Measurements from ENCODE around the gene DNAH8.

DNAH8 gene

GRCh38 chr6:39018103-39018502, 303.0 kb downstream of the DNAH8 start:
- DNase-seq (ENCODE audit: low spot score): no peak

- no peak for DNase-seq (ENCODE audit: low spot score)
Measured at GRCh38 chr6:39020136-39020535, 305.0 kb downstream of the DNAH8 start.

GRCh38 chr6:39021041-39021440, 305.9 kb downstream of the DNAH8 start:
- no peak for DNase-seq (ENCODE audit: low spot score)

DNA sequence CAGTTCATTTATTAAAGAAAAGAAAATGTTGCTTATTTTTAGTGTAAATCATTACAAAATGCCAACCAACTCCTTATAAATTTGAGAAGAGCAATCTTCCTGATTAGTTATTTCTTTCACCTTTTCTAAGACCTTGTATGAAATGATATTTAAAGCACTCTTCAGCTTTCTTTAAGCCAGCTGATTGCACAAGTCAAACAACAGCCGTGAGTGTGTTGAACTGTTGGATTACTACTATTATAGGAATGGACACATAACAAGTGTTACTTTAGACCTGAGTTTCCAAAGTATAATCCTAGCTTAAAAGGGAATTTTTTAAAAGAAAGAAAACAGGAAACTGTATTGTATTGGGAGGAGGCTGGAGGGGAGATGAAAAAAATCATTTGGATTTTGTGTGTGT, 306.7 kb downstream of the DNAH8 start:
- DNase-seq (ENCODE audit: low spot score): no peak

GRCh38 chr6:39026175-39026574, 311.1 kb downstream of the DNAH8 start:
- DNase-seq (ENCODE audit: low spot score): no peak

- DNase-seq (ENCODE audit: low spot score): no peak
Measured at GRCh38 chr6:39029156-39030011, 314.3 kb downstream of the DNAH8 start.

GRCh38 chr6:39035681-39036080, 320.6 kb downstream of the DNAH8 start:
- DNase-seq (ENCODE audit: low spot score): no peak

DNA sequence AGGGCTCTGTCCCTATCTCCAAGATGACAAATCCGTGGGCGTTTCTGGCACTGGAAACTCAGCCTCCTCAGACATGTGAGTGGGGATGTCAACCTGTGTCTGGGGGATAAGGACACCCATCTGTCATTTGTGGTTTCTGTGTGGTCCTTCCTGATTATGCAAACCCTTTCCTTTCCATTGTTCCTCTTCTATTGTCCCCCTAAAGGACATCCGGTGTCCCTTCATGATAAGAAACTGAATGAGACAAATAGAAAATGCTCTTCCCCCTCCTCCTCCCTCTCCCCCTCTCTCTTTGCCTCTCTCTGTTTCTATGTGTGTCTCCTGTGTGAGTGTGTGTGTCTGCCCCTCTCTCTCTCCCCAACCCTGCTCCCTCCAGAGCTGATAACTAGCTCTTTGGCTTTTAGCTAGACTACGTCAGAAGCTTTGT, 322.0 kb downstream of the DNAH8 start:
- DNase-seq (ENCODE audit: low spot score): no peak

DNA sequence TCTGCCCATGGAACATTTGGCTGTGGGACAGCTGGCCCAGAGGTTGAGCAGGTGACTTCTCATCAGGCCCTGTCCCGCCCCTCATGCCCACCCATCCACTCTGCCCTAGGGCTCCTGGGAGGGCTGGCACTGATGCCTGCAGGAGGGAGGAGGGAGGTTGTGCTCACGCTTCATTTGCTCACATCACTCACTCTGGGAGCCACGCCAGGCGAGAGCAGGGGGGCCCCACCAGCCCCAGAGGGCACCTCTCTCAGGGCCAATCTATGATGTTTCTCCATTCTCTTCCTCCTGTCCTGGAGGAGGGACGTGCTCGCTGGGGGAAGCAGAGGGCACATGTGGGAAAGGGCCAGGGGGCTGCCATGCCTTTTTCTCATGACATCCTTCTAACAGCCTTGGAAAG, 322.6 kb downstream of the DNAH8 start:
- DNase-seq (ENCODE audit: low spot score): no peak

DNA sequence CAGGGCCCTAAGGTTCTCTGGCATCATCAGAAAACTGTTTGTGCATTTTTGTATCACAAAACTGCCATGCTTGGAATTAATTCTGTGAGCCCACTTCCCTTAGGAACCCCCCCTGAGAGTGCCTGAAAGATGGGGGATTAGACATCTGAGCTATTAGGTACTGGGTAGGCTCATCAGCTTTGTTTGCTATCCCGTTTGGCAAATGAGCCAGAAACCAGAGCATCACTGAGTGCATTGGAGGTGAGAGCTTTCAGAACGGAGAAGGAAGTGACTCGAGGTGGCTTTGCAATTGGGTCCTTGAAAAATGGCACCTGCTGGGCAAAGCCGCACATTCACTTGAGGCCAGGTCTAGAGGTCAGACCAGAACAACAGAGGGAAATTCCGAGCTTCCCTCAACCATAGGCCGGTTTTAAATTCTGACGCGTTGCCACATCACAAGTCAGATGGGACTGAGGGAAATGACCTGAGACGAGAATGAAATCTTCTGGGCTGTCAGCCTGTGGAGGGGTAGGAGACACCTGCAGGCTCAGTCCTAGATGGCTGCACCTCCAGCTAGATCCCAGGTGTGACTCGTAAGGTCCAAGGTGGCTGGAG, 325.1 kb downstream of the DNAH8 start:
- DNase-seq (ENCODE audit: low spot score): no peak

DNA sequence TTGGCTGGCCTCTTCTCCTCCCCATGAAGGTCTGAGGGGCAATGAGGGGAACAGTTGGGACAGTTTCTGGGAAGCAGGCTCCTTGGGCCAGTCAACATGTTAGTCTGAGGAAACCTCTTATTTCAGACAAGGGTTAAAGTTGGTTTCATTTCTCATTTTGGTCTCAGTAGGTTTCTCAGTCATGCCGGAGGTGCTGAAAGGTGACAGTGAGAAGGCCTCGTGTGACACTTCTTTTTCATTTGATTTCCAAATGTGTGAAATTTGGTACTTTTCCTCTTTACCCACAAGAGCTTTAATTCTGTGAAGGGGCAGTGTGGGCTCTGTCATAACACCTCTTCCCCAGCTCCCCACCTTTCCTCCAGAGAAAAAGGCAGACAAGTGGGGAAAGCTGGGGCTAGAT, 326.0 kb downstream of the DNAH8 start:
- no peak for DNase-seq (ENCODE audit: low spot score)

DNA sequence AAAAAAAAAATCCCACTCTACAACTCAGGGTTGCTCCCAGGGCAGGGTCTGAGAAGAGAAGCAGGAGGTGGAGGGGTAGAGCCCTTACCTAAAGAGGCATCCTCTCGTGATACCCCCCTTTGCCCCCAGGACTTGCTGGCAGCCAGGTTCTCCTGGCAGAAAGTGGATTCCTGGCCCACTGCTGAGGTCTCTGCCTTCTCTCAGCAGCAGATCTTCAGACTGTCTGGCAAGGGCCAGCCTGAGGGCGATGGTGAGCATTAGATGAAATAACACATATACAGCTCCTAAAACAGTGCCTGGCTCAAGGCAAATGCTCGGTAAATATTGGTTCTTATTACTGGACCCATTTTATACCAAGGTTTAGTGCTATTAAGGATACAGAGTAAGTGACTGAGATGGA, 328.7 kb downstream of the DNAH8 start:
- DNase-seq (ENCODE audit: low spot score): no peak

DNA sequence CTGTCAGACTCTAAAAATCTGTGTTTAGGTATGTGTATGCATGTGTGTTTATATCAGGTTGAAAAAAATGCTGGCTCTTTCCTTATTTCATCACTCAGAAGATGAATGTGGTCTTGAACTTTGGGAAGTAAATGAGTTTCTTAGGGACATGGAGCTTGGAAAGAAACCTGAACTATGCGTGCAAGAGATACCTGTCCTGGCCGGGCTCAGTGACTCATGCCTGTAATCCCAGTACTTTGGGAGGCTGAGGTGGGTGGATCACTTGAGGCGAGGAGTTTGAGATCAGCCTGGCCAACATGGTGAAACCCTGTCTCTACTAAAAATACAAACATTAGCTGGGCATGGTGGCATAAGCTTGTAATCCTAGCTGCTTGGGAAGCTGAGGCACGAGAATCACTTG, 329.1 kb downstream of the DNAH8 start:
- DNase-seq (ENCODE audit: low spot score): no peak

DNA sequence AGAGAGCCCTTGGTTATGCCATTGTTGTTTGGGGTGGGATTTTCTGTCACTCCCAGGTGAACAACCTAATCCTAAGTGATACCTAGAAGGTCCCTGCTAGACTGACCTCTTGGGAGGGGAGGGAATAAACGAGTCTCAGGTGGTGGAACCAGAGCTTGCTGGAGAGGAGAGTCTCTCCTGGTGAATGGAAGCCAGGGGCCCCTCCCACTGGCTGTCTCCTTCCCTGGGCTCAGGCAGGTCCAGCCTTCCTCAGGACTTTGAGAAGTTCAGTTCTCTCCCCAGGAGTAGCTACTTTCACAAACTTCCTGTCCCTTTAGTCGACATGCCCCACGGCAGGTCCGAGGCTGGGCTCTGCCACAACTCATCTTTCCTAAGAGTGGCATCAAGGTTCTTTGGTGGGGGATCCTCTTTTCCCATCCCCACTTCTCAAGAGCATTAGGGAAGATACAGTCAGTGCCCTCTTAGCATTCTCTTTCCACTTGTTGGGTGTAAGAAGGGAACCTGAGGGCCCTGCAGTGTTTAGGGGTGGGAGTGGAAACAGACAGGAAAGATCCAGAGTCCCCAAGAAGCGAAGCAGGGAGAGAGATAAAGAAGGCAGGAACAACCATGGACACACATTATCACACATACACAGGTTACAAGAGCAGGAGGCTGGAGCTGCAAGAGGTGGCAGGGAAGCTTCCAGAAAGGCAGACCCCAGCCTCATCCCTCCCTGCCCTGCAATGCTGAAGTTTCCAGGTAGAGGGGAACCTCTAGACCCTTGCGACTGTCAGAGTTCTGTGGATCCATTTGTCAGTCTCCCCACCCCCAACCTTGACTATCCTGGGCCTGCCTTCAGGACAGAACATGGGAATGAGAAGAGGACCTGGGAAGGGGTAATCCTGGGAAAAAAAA, 332.6 kb downstream of the DNAH8 start:
- DNase-seq (ENCODE audit: low spot score): no peak

GRCh38 chr6:39048481-39049399, 333.6 kb downstream of the DNAH8 start, which contains the start of gene GLP1R:
GLP1R (plus strand) TSS chr6:39048781; CDS start chr6:39048841, 60 bp downstream.
- no peak for DNase-seq (ENCODE audit: low spot score)

GRCh38 chr6:39049575-39050283, 334.6 kb downstream of the DNAH8 start:
- DNase-seq (ENCODE audit: low spot score): no peak

DNA sequence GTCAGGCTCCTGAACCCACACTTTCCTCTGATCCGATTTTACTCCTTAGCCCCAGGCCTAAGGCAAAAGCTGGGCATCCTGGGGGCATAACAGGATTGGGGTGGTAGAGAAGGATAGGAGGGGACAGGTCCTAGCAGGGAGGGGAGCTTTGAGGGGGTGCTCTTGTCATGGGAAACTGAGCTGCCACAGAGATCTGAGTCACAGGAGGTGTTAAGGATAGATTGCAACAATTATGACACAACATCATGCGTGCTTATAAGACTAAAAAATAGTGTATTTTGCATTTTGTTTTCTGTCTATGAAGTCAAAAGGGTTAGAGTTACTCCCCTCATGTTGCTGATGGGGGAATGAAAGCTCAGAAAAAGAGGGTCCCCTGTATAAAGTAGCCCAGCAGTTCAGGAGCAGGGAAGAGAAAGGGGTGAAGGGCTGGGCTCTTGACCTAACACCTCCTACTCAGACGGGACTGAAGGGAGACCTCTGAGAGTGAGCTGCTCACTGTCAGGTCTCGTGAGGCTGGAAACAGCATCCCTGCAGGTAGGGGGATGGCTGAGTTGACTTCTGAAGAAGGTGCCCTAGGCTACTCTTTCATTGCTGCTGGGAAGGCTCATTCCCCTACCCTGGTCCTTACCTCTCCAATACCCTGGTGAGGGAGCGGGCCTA, 335.5 kb downstream of the DNAH8 start:
- DNase-seq (ENCODE audit: low spot score): no peak

DNA sequence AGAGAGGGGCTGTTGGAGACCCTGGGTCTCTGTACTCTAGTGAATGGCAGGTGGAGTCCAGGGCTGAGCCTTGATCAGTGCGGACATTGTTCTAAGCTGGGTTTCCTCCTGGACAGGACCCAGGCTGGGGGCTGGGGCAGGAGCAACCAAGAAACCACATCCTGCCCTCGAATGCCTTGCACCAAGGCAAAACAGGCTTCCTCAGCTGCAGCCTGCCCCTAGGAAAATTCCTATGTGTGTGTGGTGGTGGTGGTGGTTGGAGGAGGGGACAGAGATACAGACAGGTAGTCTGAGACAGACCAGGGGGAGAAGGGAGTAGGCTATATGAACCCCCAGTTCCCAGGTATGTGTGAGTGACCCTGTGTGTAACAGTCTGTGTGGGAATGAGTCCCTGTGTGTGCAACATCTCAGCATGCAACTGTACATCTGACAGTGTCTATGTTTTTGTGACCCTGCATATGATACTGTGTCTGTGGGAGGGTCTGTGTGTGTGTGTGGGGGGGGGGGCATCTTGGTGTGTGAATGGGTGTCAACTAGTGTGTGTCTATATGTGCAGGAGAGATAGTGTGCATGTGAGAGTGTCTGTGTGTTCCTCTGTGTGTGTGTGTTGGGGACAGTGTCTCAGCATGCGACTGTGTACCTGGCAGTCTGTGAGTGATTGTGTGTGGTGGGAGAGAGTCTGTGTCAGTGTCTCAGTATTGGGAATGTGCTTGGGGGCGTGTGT, 336.4 kb downstream of the DNAH8 start:
- no peak for DNase-seq (ENCODE audit: low spot score)

GRCh38 chr6:39053016-39053624, 338.0 kb downstream of the DNAH8 start:
- DNase-seq (ENCODE audit: low spot score): no peak
